Natural killer cell (primary cell): ENCODE results near the gene AMELX. TPM values are rescaled to one million over a fixed set of nuclear protein-coding genes. Genes with fewer than 3 reads are reported as not detected.

Experiments
- ATAC-seq, 3 donors: fragments of 150-1000 bp in 2 of 3; fragments of 200-7000 bp in 1 of 3; cut with Tn5 transposase; 1 replicate in 1 of 3; 2 replicates in 2 of 3; pipeline ENCODE4 v1.10.0; 2021; ENCODE audit warnings: mild to moderate bottlenecking in 2 of 3, moderate library complexity in 2 of 3
- DNase-seq, 2 donors: peaks; one replicate each; pipeline versions ENCODE4 v3.0.0 to v3.0.0-alpha.2; 2013 to 2021; ENCODE audit warnings: mixed read lengths in 1 of 2
- H3K27ac ChIP-seq: one replicate; pipeline ENCODE4 v1.5.1; 2013; ENCODE audit warnings: mild to moderate bottlenecking, low read length
- H3K27me3 ChIP-seq: one replicate; pipeline ENCODE4 v1.6.1; 2013; ENCODE audit warnings: low read length; ENCODE audit not compliant: control insufficient read depth, insufficient read depth
- H3K36me3 ChIP-seq: one replicate; pipeline ENCODE4 v1.6.1; 2013; ENCODE audit warnings: low read length; ENCODE audit not compliant: control insufficient read depth, insufficient read depth
- H3K4me1 ChIP-seq: one replicate; pipeline ENCODE4 v1.6.1; 2013; ENCODE audit warnings: low read length; ENCODE audit not compliant: control insufficient read depth, insufficient read depth
- H3K4me3 ChIP-seq: one replicate; pipeline ENCODE4 v1.5.1; 2013; ENCODE audit warnings: low read length
- H3K9me3 ChIP-seq: one replicate; pipeline ENCODE4 v1.6.1; 2013; ENCODE audit warnings: low read length; ENCODE audit not compliant: control insufficient read depth, insufficient read depth
- H3K27ac Mint-ChIP-seq, 2 donors: one replicate each; pipeline ENCODE4 v1.8.0; 2022; ENCODE audit warnings: mild to moderate bottlenecking in 2 of 2, mixed read lengths in 2 of 2, moderate library complexity in 1 of 2
- H3K27me3 Mint-ChIP-seq, 2 donors: one replicate each; pipeline ENCODE4 v1.8.0; 2022; ENCODE audit warnings: low read depth in 2 of 2, mixed read lengths in 2 of 2
- H3K36me3 Mint-ChIP-seq: one replicate; pipeline ENCODE4 v1.8.0; 2022; ENCODE audit warnings: mixed read lengths
- H3K4me1 Mint-ChIP-seq, 2 donors: one replicate each; pipeline ENCODE4 v1.8.0; 2022; ENCODE audit warnings: mixed read lengths in 2 of 2
- H3K4me3 Mint-ChIP-seq: one replicate; pipeline ENCODE4 v1.8.0; 2022; ENCODE audit warnings: mild to moderate bottlenecking, moderate library complexity, mixed read lengths
- H3K9me3 Mint-ChIP-seq, 2 donors: one replicate each; pipeline ENCODE4 v1.8.0; 2022; ENCODE audit warnings: mixed read lengths in 2 of 2
- WGBS: methylation state at CpG from one replicate; pipeline ENCODE4 v1.1.7; 2013; ENCODE audit warnings: missing lambda C conversion rate; ENCODE audit not compliant: insufficient coverage; 5-methylcytosine and 5-hydroxymethylcytosine counted together
- intact Hi-C: fragments of 100-400 bp; cut with micrococcal nuclease; formaldehyde crosslinking; loops from one replicate; pipeline ENCODE4 v1.14.2; 2022
- total RNA-seq, 4 donors: library from RNA; stranded (reverse); fragments of 120-200 nt in 1 of 4; gene quantifications; one replicate each; pipeline versions ENCODE4 v1.2.3 to v1.2.4, GENCODE V29; 2013 to 2022
- TF ChIP-seq, protein P1 (sequence below): fragments of 200-600 bp; IDR thresholded peaks from one replicate; pipeline ENCODE4 v1.8.0; 2022; ENCODE audit warnings: antibody characterized with exemption

AMELX gene
- total RNA-seq, 3 donors from 2014 or later (not counting 1 experiment from before 2014, with no cell fraction given): not detected

DNA sequence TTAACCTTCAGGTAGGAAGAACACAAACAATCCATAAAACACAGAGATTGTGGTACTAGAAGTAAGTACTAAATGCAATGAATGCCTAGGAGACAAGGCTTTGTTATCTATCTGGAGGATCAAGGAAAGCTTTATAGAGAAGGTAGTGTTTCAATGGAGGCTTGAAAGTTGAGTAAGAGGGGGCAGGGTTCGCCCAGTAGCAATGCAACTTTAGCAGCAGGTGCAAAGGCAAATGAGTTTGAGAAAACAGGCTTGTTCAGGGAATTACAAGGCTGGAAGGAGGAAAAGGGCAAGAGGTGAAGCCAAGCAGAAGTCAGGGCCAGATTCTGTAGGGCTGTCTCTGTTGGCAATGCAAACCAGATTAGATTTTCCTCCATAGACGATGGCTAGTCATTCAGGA is 35.5 kb upstream of the AMELX start:
- 81% methylated on average over 2 of the region's 2 CpGs for WGBS
- Histone ChIP-seq H3K36me3 (no peaks in the 10 kb centered on the region), H3K27ac (no peak overlapping the region), H3K4me1 (no peaks in the 10 kb centered on the region), H3K27me3 (no peaks in the 10 kb centered on the region), H3K9me3 (no peaks in the 10 kb centered on the region), H3K4me3 (no peak overlapping the region)
- ATAC-seq (no peak), DNase-seq (no peak)
- H3K4me3 Mint-ChIP-seq: no peak overlapping the region
- peaks cover 4 to 5% of the 10 kb centered on the region in 2 donors for H3K9me3 Mint-ChIP-seq
- no peaks in the 10 kb centered on the region for H3K27me3 Mint-ChIP-seq
- H3K4me1 Mint-ChIP-seq: no peaks in the 10 kb centered on the region
- H3K27ac Mint-ChIP-seq: no peak overlapping the region
- intact Hi-C loops: no loop called here
- TF ChIP-seq, protein P1, sequence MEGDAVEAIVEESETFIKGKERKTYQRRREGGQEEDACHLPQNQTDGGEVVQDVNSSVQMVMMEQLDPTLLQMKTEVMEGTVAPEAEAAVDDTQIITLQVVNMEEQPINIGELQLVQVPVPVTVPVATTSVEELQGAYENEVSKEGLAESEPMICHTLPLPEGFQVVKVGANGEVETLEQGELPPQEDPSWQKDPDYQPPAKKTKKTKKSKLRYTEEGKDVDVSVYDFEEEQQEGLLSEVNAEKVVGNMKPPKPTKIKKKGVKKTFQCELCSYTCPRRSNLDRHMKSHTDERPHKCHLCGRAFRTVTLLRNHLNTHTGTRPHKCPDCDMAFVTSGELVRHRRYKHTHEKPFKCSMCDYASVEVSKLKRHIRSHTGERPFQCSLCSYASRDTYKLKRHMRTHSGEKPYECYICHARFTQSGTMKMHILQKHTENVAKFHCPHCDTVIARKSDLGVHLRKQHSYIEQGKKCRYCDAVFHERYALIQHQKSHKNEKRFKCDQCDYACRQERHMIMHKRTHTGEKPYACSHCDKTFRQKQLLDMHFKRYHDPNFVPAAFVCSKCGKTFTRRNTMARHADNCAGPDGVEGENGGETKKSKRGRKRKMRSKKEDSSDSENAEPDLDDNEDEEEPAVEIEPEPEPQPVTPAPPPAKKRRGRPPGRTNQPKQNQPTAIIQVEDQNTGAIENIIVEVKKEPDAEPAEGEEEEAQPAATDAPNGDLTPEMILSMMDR: no peak
- H3K36me3 Mint-ChIP-seq: no peaks in the 10 kb centered on the region

DNA sequence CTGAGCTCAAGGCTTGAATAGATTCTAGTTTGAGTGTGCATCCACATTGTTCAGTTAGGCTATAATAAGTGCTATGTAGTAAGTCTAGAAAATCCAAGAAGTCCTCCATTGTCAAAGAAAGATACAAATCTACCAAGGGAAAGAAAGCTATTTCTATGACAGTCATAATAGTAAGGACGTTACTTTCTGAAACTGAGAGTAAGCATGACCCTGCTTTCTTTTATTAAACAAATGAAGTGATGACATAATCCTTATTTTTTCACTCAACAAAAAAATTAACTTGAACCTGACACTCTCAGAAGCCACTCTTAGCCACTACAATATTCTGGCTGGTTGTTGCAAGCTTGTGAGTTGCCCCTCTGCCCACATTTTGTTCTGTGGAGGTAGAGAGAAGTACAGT is 33.8 kb upstream of the AMELX start:
- ATAC-seq (no peak), DNase-seq (no peak)
- no peaks in the 10 kb centered on the region for H3K27me3 Mint-ChIP-seq
- WGBS: no CpG with 5 or more reads among the region's 1 CpG
- Histone ChIP-seq H3K4me3 (no peak overlapping the region), H3K9me3 (no peaks in the 10 kb centered on the region), H3K27ac (no peak overlapping the region), H3K4me1 (no peaks in the 10 kb centered on the region), H3K27me3 (no peaks in the 10 kb centered on the region), H3K36me3 (no peaks in the 10 kb centered on the region)
- no peaks in the 10 kb centered on the region for H3K36me3 Mint-ChIP-seq
- H3K4me1 Mint-ChIP-seq: no peaks in the 10 kb centered on the region
- H3K4me3 Mint-ChIP-seq: no peak overlapping the region
- peaks cover 4 to 5% of the 10 kb centered on the region in 2 donors for H3K9me3 Mint-ChIP-seq
- intact Hi-C loops: no loop called here
- H3K27ac Mint-ChIP-seq: no peak overlapping the region
- TF ChIP-seq, protein P1: no peak

DNA sequence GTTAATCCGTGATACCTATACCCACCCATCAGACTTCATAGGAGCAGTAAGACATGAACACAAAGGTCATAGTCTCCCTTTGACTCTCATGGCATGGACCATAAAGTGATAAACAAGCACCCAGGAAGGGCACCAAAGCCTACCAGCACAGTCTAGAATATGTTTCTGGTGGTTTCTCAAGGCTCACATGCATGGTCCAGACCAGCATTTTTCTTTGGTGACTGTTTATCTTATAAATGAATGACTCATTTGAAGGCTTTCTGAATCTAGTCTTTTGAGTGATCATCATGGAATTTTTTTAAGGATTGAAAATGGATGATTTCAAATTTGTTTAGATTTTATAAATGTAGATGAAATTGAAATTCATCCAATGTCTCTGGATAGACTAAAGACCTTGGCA is 32.0 kb upstream of the AMELX start:
- no peak for ATAC-seq
- Mint-ChIP-seq H3K36me3 (no peaks in the 10 kb centered on the region), H3K27me3 (no peaks in the 10 kb centered on the region), H3K27ac (no peak overlapping the region), H3K9me3 (peaks cover 5 to 6% of the 10 kb centered on the region in 2 donors), H3K4me3 (no peak overlapping the region), H3K4me1 (no peaks in the 10 kb centered on the region)
- no peak for DNase-seq
- intact Hi-C loops: no loop called here
- Histone ChIP-seq H3K9me3 (no peaks in the 10 kb centered on the region), H3K27me3 (no peaks in the 10 kb centered on the region), H3K4me3 (no peak overlapping the region), H3K27ac (no peak overlapping the region), H3K36me3 (no peaks in the 10 kb centered on the region), H3K4me1 (no peaks in the 10 kb centered on the region)
- TF ChIP-seq, protein P1: no peak
- no CpG with 5 or more reads among the region's 1 CpG for WGBS

DNA sequence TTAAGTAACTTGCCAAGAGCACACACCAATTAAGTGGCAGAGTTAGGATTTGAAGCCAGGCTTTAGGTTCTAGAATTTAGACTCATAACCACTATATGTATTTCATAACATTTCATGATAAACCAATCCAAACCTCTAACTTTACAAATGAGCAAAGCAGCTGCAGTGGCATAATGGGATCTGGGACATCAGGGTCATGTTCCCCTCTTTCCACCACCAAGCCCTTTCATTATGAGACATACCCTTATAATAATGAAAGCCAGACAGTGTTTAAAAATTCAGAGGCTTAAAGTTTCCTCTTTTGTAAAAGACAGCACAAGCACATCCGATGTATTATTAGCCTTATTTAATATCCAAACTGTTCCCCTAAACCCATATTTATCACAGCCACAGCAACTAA is 28.3 kb upstream of the AMELX start:
- no peaks in the 10 kb centered on the region for H3K9me3 ChIP-seq
- no peaks in the 10 kb centered on the region for H3K4me1 ChIP-seq
- ATAC-seq: no peak
- no peaks in the 10 kb centered on the region for H3K36me3 ChIP-seq
- intact Hi-C loops: no loop called here
- Mint-ChIP-seq H3K4me1 (no peaks in the 10 kb centered on the region), H3K9me3 (peaks cover 0 to 2% of the 10 kb centered on the region in 2 donors), H3K4me3 (no peak overlapping the region), H3K27me3 (no peaks in the 10 kb centered on the region), H3K27ac (no peak overlapping the region), H3K36me3 (no peaks in the 10 kb centered on the region)
- 57% methylated on average over 1 of the region's 1 CpG for whole genome bisulfite sequencing
- no peak overlapping the region for H3K27ac ChIP-seq
- no peaks in the 10 kb centered on the region for H3K27me3 ChIP-seq
- DNase-seq: no peak
- H3K4me3 ChIP-seq: no peak overlapping the region
- TF ChIP-seq, protein P1: no peak
